Effector memory CD8-positive, alpha-beta T cell (primary cell): Measurements from ENCODE around the gene POU3F1.
A peak's percentile ranks its signal among the peaks of the same experiment; 100 is the strongest.

ENCODE experiments used
- ATAC-seq: fragments of 150-1000 bp; cut with Tn5 transposase; replicated peaks from 2 replicates; pipeline ENCODE4 v1.10.0; 2021; ENCODE audit warnings: mild to moderate bottlenecking, moderate library complexity
- DNase-seq, 3 experiments: peaks; one replicate each; pipeline ENCODE4 v3.0.0; 2021
- H3K27ac Mint-ChIP-seq, 2 donors: one replicate each; pipeline ENCODE4 v1.8.0; 2022; ENCODE audit warnings: mild to moderate bottlenecking in 2 of 2, mixed read lengths in 2 of 2, moderate library complexity in 2 of 2
- H3K27me3 Mint-ChIP-seq, 2 donors: one replicate each; pipeline ENCODE4 v1.8.0; 2022; ENCODE audit warnings: mixed read lengths in 2 of 2
- H3K36me3 Mint-ChIP-seq: one replicate; pipeline ENCODE4 v1.8.0; 2022; ENCODE audit warnings: mild to moderate bottlenecking, moderate library complexity, mixed read lengths; ENCODE audit not compliant: insufficient read depth
- H3K4me1 Mint-ChIP-seq, 2 donors: one replicate each; pipeline ENCODE4 v1.8.0; 2022; ENCODE audit warnings: low read depth in 2 of 2, mixed read lengths in 2 of 2
- H3K4me3 Mint-ChIP-seq, 2 donors: one replicate each; pipeline ENCODE4 v1.8.0; 2022; ENCODE audit warnings: mild to moderate bottlenecking in 2 of 2, mixed read lengths in 2 of 2, moderate library complexity in 2 of 2
- H3K9me3 Mint-ChIP-seq, 2 donors: one replicate each; pipeline ENCODE4 v1.8.0; 2022; ENCODE audit warnings: mixed read lengths in 2 of 2
- total RNA-seq, 9 experiments: gene quantifications; one replicate each; lab custom pipeline; 2026; lab: John Stamatoyannopoulos, UW

The POU3F1 gene
- 0.67 to 7.7 (median 1.8) reads per million in 9 experiments for total RNA-seq

DNA sequence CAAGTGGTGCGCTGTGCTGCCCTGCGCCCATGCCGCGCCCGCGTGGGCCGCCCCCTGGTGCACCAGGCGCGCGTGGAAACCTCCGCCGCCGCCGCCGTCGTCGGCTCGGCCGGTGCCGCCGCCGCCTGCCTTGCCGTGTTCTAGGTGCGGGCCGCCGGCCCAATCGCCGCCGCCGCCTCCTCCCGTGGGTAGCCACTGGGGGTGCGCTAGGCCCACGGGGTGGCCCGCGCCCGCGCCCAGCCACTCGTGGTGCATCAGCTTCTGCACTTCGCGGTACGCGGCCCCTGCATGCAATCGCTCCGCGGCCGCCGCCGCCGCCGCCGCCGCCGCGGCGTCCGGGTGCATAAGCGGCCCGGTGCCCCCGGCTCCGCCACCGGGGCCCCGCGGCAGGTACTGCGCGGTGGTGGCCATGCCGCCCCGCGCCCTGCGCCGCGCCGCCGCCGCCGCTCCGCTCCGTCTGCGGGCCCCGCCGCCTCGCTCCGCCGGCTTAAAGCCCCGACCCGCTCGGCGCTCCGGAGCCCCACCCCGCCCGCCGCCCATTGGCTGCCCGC, at the start of gene POU3F1:
Gene POU3F1 (minus strand): TSS at position 461 of the 551 bp plus-strand sequence. CDS start 50 bp downstream, at position 411.
- ATAC-seq = peak; percentile 34
- Mint-ChIP-seq H3K36me3 (peaks cover 3% of the 10 kb centered on the region), H3K4me1 (peaks cover 8 to 10% of the 10 kb centered on the region in 2 donors), H3K27ac (no peak within 1 kb of the TSS), H3K27me3 (peaks cover 35 to 37% of the 10 kb centered on the region in 2 donors), H3K9me3 (no peaks in the 10 kb centered on the region), H3K4me3 (peak within 1 kb of the TSS; percentile 70 to 79)
- peak in 2 of 3 experiments; percentile 26 to 30 for DNase-seq

DNA sequence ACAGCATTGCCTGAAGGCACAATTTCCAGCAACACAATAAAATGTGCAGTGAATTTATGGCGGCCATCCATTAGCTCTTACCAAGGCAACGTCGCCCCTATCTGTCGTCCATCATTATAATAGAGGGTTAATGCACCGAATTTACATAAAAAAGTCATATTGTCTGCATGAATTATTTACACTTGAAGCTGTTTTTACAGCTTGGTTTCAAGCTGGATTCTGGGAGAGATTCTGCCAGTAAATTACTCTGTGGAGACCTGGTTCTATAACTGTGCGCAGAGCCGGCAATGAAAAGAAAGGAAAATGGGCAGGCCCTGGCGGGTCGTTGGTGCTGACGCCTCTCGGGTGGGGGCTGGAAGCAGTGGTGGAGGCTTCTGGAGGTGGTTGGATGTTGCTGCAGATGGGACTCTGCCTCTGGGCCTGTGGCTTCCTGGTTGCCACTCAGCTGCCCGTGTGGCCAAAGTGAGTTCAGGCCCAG, 48.9 kb upstream of the POU3F1 start:
- Mint-ChIP-seq H3K4me3 (no peak overlapping the region), H3K36me3 (no peaks in the 10 kb centered on the region), H3K27me3 (peaks cover 25 to 58% of the 10 kb centered on the region in 2 donors), H3K4me1 (no peaks in the 10 kb centered on the region), H3K27ac (no peak overlapping the region), H3K9me3 (no peaks in the 10 kb centered on the region)
- ATAC-seq (no peak), DNase-seq (no peak)

DNA sequence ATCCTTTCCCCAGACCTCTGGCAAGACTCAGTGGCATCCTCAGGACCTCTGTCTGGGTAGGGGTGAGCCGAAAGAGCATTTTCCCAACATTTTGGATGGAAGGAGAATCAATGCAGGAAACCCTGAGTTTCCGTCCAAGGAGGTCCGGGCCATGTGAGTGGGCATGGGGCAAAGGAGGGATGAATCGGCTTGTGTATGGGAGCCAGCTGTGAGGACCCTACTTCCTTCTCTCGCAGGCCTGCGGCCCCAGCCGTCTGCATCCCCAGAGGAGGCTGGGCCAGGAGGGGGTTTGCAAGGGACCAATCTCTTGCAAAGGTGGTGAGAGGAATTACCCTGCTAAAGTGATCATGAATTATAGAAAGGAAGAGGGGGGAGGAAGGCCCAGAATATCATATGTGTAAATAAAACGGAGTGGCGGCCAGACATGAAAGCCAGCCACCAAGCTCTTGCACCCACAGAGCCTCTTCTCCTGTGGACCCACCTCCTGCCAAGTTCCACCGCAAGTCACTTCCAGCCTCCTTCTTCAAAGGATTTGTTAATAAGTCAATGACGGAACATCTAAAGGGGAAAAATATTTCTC, 48.2 kb upstream of the POU3F1 start:
- no peaks in the 10 kb centered on the region for H3K36me3 Mint-ChIP-seq
- no peak for DNase-seq
- H3K27me3 Mint-ChIP-seq = peaks cover 31 to 58% of the 10 kb centered on the region in 2 donors
- no peak overlapping the region for H3K27ac Mint-ChIP-seq
- ATAC-seq = no peak
- peaks cover 0 to under 1% of the 10 kb centered on the region in 2 donors for H3K4me1 Mint-ChIP-seq
- H3K9me3 Mint-ChIP-seq = no peaks in the 10 kb centered on the region
- no peak overlapping the region for H3K4me3 Mint-ChIP-seq

DNA sequence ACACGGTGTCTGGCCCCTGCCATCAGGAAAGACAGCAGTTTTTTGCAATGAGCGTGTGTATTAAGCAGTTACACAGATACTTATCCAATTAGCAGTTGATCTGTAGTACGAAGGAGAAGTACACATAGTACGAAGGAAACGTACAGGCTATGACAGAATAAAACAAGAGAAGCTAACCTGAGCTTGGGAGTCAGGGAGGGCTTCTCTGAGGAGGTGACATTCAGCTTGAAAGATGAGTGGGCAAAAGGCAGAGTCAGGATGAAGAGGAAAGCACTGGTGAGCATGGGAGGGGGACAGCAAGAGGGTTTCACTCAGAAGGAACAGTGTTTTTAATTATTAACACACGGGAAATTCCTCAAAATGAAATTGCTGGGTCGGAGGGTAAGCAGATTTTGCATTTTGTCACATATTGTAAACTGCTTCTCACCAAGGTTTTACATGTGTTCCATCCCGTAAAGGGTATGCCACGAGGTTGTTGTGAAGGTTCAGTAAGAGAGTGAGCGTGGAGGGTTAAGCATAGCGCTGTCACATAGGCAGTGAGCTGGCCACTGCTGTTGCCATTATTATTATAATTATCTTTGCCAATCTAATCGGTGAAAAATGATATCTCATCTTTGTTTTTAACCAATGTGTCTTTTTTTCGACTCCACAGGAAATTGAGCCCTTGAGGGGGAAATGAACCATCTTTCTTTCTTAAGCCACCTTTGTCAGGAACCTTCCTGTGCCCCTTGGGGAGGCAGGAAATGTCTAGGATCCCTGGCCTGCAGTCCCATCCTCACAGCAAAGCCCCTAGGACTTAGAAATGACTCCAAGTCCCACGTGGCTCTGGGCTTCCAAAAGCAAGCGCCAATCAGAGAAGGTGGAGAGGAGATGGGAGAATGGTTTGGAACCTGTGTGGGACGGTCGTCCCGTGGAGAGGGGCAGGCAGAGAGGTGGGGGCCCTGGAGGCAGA, 47.3 kb upstream of the POU3F1 start:
- no peak for DNase-seq
- H3K27ac Mint-ChIP-seq = no peak overlapping the region
- peaks cover 0 to 4% of the 10 kb centered on the region in 2 donors for H3K4me1 Mint-ChIP-seq
- no peaks in the 10 kb centered on the region for H3K9me3 Mint-ChIP-seq
- peaks cover 34 to 64% of the 10 kb centered on the region in 2 donors for H3K27me3 Mint-ChIP-seq
- H3K36me3 Mint-ChIP-seq = no peaks in the 10 kb centered on the region
- no peak for ATAC-seq
- H3K4me3 Mint-ChIP-seq = no peak overlapping the region

DNA sequence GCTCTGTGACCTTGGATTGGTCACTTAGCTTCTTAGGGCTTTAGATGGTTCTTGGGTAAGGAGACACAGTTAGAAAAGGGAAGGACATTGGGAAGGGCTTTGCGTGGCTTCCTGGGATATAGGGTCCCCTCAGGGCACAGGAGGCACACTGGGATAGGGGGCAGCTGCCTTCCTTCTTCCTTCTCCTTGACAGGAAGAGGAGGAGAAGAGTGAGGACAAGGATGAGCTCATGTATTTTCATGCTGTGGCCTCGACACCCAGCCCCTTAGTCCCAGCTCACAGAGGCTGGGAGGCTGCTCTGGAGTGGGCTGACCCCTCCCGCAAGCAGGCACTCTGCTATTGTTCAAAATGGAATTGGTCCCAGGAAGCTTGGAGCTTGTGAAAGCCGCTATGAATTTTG, 45.7 kb upstream of the POU3F1 start:
- H3K9me3 Mint-ChIP-seq = no peaks in the 10 kb centered on the region
- ATAC-seq (no peak), DNase-seq (no peak)
- no peak overlapping the region for H3K27ac Mint-ChIP-seq
- peaks cover 39 to 69% of the 10 kb centered on the region in 2 donors for H3K27me3 Mint-ChIP-seq
- H3K4me1 Mint-ChIP-seq = peaks cover 0 to 4% of the 10 kb centered on the region in 2 donors
- no peaks in the 10 kb centered on the region for H3K36me3 Mint-ChIP-seq
- no peak overlapping the region for H3K4me3 Mint-ChIP-seq

DNA sequence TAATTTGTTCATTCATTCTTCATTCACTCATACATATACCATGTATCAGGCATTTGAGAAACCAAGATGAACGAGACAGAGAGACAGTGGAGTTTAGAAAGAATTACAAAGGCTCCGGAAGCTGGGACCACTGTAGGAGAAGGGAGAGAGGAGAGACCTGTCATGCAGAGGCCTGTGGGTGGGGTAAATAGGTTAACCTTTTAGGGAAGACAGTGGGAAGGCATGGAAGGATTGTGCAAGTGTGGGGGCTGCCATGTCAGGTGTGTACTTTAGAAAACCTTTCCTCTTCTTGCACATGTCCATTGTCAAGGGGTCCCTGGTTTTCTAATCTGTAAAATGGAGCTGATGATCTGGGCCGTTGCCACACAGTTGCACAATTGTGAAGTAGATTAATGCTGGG, 44.2 kb upstream of the POU3F1 start:
- H3K4me1 Mint-ChIP-seq = peaks cover 0 to 4% of the 10 kb centered on the region in 2 donors
- no peak overlapping the region for H3K4me3 Mint-ChIP-seq
- H3K9me3 Mint-ChIP-seq = no peaks in the 10 kb centered on the region
- ATAC-seq (no peak), DNase-seq (no peak)
- H3K27me3 Mint-ChIP-seq = peaks cover 39 to 76% of the 10 kb centered on the region in 2 donors
- no peaks in the 10 kb centered on the region for H3K36me3 Mint-ChIP-seq
- H3K27ac Mint-ChIP-seq = no peak overlapping the region

DNA sequence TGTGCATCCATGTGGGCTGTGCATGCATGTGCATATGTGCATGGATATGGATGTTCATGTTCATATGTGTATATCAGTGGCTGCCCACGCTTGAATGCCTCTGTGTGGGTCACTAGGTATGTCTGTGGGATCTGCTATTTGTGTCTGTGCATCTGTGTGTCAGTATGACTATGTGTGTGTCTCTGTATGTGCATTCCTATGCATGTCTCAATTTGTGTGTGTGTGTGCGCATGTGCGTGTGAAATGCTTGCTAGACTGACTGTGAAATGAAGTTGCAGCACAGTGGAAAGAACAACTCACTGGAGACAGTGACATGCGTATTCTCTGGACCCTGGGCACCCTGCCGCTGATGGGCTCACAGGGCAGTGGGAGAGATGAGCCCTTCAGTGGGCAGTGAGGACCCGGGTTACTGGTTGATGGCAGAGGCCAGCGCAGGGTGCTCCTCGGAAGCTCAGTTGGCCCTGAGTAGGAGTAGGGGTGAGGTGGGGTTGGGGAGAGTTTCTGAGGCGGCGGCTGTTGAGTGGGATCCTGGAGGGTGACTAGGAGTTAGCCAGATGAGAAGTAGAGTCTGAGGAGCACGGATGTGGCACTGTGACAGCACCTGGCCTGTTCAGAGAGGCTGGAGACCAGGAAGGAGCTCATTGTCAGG, 43.2 kb upstream of the POU3F1 start:
- ATAC-seq (no peak), DNase-seq (no peak)
- peaks cover 39 to 77% of the 10 kb centered on the region in 2 donors for H3K27me3 Mint-ChIP-seq
- H3K4me3 Mint-ChIP-seq = no peak overlapping the region
- no peaks in the 10 kb centered on the region for H3K9me3 Mint-ChIP-seq
- peaks cover 0 to 4% of the 10 kb centered on the region in 2 donors for H3K4me1 Mint-ChIP-seq
- no peaks in the 10 kb centered on the region for H3K36me3 Mint-ChIP-seq
- H3K27ac Mint-ChIP-seq = no peak overlapping the region

DNA sequence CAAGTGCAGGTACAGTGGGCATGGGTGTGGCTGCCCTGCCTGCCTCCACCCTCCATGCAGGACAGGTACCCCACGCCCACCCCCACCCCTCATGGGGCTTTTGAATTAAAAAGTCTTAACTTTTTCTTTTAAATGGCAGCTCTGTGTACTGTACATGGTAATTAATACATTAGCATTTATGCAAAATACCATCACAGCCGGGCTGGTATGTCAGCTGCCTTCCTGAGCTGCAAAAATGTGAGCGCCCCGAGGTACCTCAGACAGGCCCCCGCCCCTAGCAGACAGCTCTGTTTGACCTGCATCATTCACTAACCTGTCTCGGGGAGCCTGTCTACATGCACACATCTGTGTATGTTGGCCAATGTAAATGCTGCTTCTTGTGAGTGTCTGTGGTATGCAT, 42.2 kb upstream of the POU3F1 start:
- H3K36me3 Mint-ChIP-seq = no peaks in the 10 kb centered on the region
- no peak for ATAC-seq
- no peak overlapping the region for H3K27ac Mint-ChIP-seq
- no peaks in the 10 kb centered on the region for H3K9me3 Mint-ChIP-seq
- peaks cover 39 to 73% of the 10 kb centered on the region in 2 donors for H3K27me3 Mint-ChIP-seq
- DNase-seq = no peak
- no peak overlapping the region for H3K4me3 Mint-ChIP-seq
- H3K4me1 Mint-ChIP-seq = peaks cover 0 to 4% of the 10 kb centered on the region in 2 donors

DNA sequence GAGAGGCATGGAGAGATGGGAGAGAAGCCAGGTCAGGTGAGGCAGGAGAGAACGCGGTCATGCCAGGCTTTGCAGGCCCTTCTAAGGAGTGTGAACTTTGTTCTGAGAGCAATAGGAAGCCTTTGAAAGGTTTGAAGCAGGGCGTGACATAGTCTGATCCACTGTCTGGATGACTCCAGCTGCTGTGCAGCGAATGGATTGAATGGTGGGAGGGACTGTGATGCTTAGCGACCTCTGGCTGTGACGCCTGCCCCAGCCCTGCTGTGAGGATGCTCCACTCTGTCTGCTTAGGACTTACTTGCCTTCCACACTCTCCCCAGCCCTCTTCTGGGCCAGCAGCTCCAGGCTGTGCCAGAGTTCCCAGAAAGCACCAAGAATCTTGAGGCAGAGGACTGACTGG, 41.8 kb upstream of the POU3F1 start:
- peaks cover 0 to 4% of the 10 kb centered on the region in 2 donors for H3K4me1 Mint-ChIP-seq
- H3K4me3 Mint-ChIP-seq = no peak overlapping the region
- DNase-seq (no peak), ATAC-seq (no peak)
- no peak overlapping the region for H3K27ac Mint-ChIP-seq
- H3K27me3 Mint-ChIP-seq = peaks cover 36 to 69% of the 10 kb centered on the region in 2 donors
- H3K36me3 Mint-ChIP-seq = no peaks in the 10 kb centered on the region
- no peaks in the 10 kb centered on the region for H3K9me3 Mint-ChIP-seq

DNA sequence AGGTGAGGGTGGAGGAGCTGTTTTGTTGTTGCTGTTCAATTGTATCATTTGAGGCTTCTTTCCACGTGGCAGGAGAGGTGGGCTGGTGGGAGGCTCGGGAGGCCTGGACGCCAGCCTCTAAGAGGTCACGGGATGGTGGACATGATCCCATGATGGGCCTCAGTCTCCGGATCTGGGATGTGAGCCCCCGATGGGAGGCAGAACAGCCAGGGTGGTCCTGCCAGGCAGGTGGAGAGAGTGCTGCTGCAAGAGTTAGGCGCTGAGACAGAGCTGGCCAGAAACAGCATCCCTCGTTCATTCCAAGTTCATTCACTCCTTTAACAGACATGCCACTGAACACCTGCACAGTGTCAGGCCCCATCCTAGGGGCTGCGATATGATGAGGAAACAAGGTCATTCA, 41.1 kb upstream of the POU3F1 start:
- ATAC-seq = no peak
- Mint-ChIP-seq H3K27ac (no peak overlapping the region), H3K36me3 (no peaks in the 10 kb centered on the region), H3K4me3 (no peak overlapping the region), H3K4me1 (peaks cover 0 to 4% of the 10 kb centered on the region in 2 donors), H3K9me3 (no peaks in the 10 kb centered on the region), H3K27me3 (peaks cover 29 to 62% of the 10 kb centered on the region in 2 donors)
- DNase-seq = no peak

DNA sequence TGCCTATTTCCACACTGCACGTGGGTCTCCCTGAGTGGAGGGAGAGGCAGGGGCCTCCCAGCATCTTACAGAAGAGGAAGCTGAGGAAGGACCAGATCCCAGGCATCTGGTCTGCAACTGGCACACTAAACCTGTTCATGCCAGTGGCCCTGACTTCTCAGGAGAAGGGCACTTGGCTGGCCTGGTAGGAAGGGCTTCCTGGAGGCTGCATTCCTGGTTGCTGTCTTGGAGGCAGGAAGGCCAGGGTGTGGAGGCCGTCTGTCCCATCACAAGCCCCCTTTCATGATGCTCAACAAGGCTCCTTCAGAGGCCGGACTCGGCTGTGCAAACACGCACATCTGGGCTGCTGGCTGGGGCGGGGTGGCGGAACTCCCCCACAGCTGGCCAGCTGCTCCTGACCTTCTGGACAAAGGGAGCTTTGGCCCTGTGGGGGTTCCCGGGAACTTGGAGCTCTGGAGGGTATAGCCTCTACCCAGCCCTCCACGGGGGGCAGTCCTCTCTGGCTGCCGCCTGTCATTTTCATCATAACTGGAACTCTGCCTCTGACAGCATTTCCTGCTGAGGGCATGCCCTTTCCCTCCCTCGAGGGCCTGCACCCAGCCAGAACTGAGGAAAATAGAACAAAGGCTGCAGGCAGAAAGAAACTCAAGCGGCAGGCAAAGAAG, 39.2 kb upstream of the POU3F1 start:
- no peaks in the 10 kb centered on the region for H3K9me3 Mint-ChIP-seq
- H3K27ac Mint-ChIP-seq = no peak overlapping the region
- H3K4me1 Mint-ChIP-seq = peaks cover 0 to 4% of the 10 kb centered on the region in 2 donors
- H3K36me3 Mint-ChIP-seq = no peaks in the 10 kb centered on the region
- H3K4me3 Mint-ChIP-seq = no peak overlapping the region
- peaks cover 23 to 44% of the 10 kb centered on the region in 2 donors for H3K27me3 Mint-ChIP-seq
- ATAC-seq = no peak
- no peak for DNase-seq

DNA sequence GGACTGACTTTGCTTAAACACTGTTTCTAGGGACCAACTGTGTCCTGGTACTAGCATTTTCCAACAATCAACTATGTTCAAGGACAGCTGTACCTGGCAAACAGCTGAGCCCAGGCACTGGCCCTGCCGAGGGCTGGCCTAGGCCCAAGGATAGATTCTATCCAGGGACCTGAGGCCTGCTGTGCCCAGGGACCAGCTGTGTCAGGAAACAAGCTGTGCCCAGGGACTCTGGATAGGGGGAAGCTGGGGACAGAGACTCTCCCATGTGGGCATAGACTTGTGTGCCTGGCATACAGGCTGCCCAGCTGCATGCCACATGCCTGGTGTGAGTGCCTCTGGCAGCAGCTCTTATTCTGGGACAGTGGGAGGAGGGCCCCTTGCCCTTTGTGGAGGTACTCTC, 38.1 kb upstream of the POU3F1 start:
- peaks cover 0 to 2% of the 10 kb centered on the region in 2 donors for H3K4me1 Mint-ChIP-seq
- DNase-seq (no peak), ATAC-seq (no peak)
- no peaks in the 10 kb centered on the region for H3K9me3 Mint-ChIP-seq
- peaks cover 12 to 33% of the 10 kb centered on the region in 2 donors for H3K27me3 Mint-ChIP-seq
- H3K4me3 Mint-ChIP-seq = no peak overlapping the region
- H3K36me3 Mint-ChIP-seq = no peaks in the 10 kb centered on the region
- no peak overlapping the region for H3K27ac Mint-ChIP-seq

DNA sequence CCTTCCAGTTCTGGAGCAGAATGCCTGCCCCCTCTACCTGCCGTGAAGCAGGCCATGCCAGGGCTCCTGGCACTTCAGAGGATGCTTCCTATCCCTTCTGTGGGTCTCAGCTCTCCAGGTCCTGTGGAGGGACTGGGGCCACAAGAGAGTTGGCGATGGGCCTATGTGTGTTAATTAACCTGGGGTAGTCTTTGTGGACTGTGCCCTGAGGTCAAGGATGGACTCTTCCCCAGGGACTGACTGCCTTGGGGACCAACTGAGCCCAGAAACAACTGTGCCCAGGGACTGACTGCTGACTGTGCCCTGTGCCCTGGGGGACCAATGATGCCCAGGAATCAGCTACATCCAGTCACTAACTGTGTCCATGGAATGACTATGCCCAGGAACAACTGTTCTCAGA, 37.5 kb upstream of the POU3F1 start:
- H3K4me3 Mint-ChIP-seq = no peak overlapping the region
- no peaks in the 10 kb centered on the region for H3K36me3 Mint-ChIP-seq
- ATAC-seq (no peak), DNase-seq (no peak)
- no peaks in the 10 kb centered on the region for H3K9me3 Mint-ChIP-seq
- peaks cover 6 to 27% of the 10 kb centered on the region in 2 donors for H3K27me3 Mint-ChIP-seq
- H3K4me1 Mint-ChIP-seq = no peaks in the 10 kb centered on the region
- no peak overlapping the region for H3K27ac Mint-ChIP-seq
